Stimulated activated CD4-positive, alpha-beta T cell treated with anti-CD3 and anti-CD28 coated beads, Interleukin-15, amount 100 ng/mL, for 1 hour (primary cell): ENCODE measurements around the gene WDR18.

Experiments
- DNase-seq, 2 donors: peaks; one replicate each; pipeline ENCODE4 v3.0.0-alpha.2; 2020; ENCODE audit warnings: low read depth in 1 of 2, low spot score in 1 of 2

The WDR18 gene

DNA sequence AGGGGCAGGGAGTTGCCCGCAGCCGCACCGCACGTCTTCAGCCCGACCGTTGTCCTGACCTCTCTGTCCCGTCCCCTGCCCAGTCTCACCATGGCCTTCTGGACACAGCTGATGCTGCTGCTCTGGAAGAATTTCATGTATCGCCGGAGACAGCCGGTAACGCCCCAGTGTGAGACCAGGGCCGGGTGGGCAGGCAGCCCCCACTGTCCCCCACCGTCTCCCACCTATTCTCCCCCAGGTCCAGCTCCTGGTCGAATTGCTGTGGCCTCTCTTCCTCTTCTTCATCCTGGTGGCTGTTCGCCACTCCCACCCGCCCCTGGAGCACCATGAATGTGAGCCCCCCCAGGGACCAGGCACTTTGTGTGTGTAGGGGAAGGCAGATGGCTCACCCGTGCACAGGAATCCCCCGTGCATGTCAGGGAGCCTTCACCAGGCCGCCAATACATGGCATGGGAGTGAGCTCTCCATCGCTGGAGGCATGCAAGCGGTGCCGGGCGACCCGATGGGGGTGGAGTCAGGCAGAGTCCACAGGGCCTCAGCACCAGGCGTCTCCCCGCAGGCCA, 57.2 kb downstream of the WDR18 start:
- DNase-seq, result no peak

DNA sequence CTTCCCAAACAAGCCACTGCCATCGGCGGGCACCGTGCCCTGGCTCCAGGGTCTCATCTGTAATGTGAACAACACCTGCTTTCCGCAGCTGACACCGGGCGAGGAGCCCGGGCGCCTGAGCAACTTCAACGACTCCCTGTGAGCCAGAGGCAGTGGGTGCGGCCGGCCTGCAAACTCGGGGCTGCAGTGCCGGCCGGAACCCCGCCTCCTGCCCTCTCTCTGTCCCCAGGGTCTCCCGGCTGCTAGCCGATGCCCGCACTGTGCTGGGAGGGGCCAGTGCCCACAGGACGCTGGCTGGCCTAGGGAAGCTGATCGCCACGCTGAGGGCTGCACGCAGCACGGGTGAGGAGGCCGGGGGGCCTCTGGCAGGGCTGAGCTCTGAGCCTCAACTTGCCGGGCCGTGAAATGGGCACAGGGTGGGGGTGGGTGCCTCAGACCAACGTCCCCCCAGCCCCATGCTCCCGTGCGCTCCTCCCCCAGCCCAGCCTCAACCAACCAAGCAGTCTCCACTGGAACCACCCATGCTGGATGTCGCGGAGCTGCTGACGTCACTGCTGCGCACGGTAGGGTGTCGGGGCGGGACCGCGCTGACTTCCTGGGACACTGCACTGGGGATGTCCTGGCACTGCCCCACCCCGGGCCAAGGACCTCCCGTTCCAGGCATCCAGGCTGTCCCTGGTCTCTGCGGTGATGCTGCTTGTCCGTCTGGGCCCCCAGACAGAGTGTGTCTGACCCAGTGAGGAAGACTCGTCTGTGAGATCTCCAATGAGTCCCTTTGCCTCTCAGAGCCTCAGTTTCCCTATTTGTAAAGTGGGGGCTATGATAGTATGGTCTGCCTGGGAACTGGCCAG, 57.9 kb downstream of the WDR18 start:
- no peak for DNase-seq

DNA sequence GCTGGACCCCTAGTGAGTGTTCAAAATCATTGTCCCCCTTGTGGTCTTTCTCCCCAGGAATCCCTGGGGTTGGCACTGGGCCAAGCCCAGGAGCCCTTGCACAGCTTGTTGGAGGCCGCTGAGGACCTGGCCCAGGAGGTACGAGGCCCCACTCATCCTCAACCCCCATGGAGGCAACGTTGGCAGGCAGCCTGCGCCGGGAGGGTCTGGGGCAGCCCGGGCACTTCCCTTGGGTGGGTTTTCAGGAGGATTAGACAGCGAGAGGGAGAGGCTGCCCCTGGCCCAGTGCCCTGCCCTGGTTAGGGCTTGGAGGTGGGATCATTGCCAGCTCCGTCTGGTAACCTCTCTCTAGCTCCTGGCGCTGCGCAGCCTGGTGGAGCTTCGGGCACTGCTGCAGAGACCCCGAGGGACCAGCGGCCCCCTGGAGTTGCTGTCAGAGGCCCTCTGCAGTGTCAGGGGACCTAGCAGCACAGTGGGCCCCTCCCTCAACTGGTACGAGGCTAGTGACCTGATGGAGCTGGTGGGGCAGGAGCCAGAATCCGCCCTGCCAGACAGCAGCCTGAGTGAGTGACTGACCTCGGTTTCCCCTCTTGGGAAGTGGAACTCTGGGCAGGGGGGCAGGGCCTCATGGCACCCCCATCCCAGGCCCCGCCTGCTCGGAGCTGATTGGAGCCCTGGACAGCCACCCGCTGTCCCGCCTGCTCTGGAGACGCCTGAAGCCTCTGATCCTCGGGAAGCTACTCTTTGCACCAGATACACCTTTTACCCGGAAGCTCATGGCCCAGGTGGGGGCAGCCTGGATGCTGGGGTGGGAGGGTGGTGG, 58.8 kb downstream of the WDR18 start:
- DNase-seq, result no peak
